Measurements from ENCODE around the gene USP30.

Gene USP30

GRCh38 chr12:109130297-109131153, 78.1 kb downstream of the USP30 start:
- no peak for TF ChIP-seq CTCF (IDR thresholded peaks at IDR 0.05; ENCODE audit: extremely low read depth, missing control alignments)
- no peak for DNase-seq (ENCODE audit: low spot score)

- TF ChIP-seq CTCF (IDR thresholded peaks at IDR 0.05; ENCODE audit: extremely low read depth, missing control alignments), result no peak
- DNase-seq (ENCODE audit: low spot score), result no peak
Measured at GRCh38 chr12:109131154-109132050, 79.0 kb downstream of the USP30 start.

- no peak for TF ChIP-seq CTCF (IDR thresholded peaks at IDR 0.05; ENCODE audit: extremely low read depth, missing control alignments)
- DNase-seq (ENCODE audit: low spot score), result peak; percentile 34
Measured at GRCh38 chr12:109134186-109134917, 82.0 kb downstream of the USP30 start.

GRCh38 chr12:109137055-109137454, 84.7 kb downstream of the USP30 start:
- no peak for TF ChIP-seq CTCF (IDR thresholded peaks at IDR 0.05; ENCODE audit: extremely low read depth, missing control alignments)
- DNase-seq (ENCODE audit: low spot score), result no peak

Data from GM20000 (cell line).